SK-N-SH (cell line): ENCODE data around the gene SARDH. TPM values are rescaled to one million over a fixed set of nuclear protein-coding genes. Genes with fewer than 3 reads are reported as not detected.

Experiments used
- CTCF ChIA-PET: fragments of 300-600, 350-600 bp; formaldehyde crosslinking; extraction: SDS; loops from one replicate; lab custom pipeline; 2021; lab: Yijun Ruan, JAX
- POLR2A ChIA-PET: fragments of 350-600 bp; sonication (Branson Sonifier 250); formaldehyde crosslinking; extraction: SDS; loops from one replicate; lab custom pipeline; 2020; ENCODE audit warnings: antibody characterized with exemption, inconsistent platforms; lab: Yijun Ruan, JAX
- DNase-seq: peaks from one replicate; pipeline ENCODE4 v3.0.0; 2012
- H2AFZ ChIP-seq: fragments of 200-600 bp; sonication (generic); 2 replicates; pipeline ENCODE4 v1.8.1; 2016; ENCODE audit warnings: antibody characterized with exemption, mild to moderate bottlenecking, low read depth
- H3F3A ChIP-seq: fragments of 200-600 bp; sonication (generic); replicated peaks from 2 replicates; pipeline ENCODE3; 2016; ENCODE audit warnings: antibody characterized with exemption, mild to moderate bottlenecking; ENCODE audit not compliant: insufficient read depth
- H3K27ac ChIP-seq, 2 experiments: fragments of 200-500 bp in 1 of 2; fragments of 200-600 bp in 1 of 2; sonication (Bioruptor generic) in 1 of 2; sonication (generic), shearing (Covaris generic) in 1 of 2; 2 replicates each; pipeline versions ENCODE4 v1.5.1 to v1.6.1; 2014 to 2016; ENCODE audit warnings: low read depth in 2 of 2, inconsistent platforms in 1 of 2, low read length in 1 of 2, mild to moderate bottlenecking in 1 of 2, mixed read lengths in 1 of 2
- H3K27me3 ChIP-seq: fragments of 200-600 bp; sonication (generic), shearing (Covaris generic); 2 replicates; pipeline ENCODE4 v1.6.1; 2016; ENCODE audit warnings: mixed run types; ENCODE audit not compliant: insufficient read depth
- H3K36me3 ChIP-seq, 2 experiments: fragments of 200-500 bp in 1 of 2; fragments of 200-600 bp in 1 of 2; sonication (Bioruptor generic) in 1 of 2; sonication (generic) in 1 of 2; replicated peaks in 1 of 2; 2 replicates each; pipeline versions ENCODE3 to v1.5.1; 2014 to 2016; ENCODE audit warnings: low read length in 1 of 2, mild to moderate bottlenecking in 1 of 2; ENCODE audit not compliant: insufficient read depth in 2 of 2, control insufficient read depth in 1 of 2
- H3K4me1 ChIP-seq, 2 experiments: fragments of 200-500 bp in 1 of 2; fragments of 200-600 bp in 1 of 2; sonication (Bioruptor generic) in 1 of 2; sonication (generic), shearing (Covaris generic) in 1 of 2; 2 replicates each; pipeline versions ENCODE4 v1.5.1 to v1.6.1; 2014 to 2016; ENCODE audit warnings: low read depth in 1 of 2, low read length in 1 of 2, mixed run types in 1 of 2; ENCODE audit not compliant: insufficient read depth in 2 of 2, control insufficient read depth in 1 of 2
- H3K4me2 ChIP-seq: fragments of 200-600 bp; sonication (generic), shearing (Covaris generic); 2 replicates; pipeline ENCODE4 v1.6.1; 2017; ENCODE audit warnings: mixed run types
- H3K4me3 ChIP-seq, 2 experiments: fragments of 200-500 bp in 1 of 2; fragments of 200-600 bp in 1 of 2; sonication (Bioruptor generic) in 1 of 2; sonication (generic), shearing (Covaris generic) in 1 of 2; 2 replicates each; pipeline versions ENCODE4 v1.5.1 to v1.8.1; 2014 to 2016; ENCODE audit warnings: low read depth in 2 of 2, inconsistent platforms in 1 of 2, low read length in 1 of 2, mild to moderate bottlenecking in 1 of 2, mixed read lengths in 1 of 2, moderate library complexity in 1 of 2
- H3K79me2 ChIP-seq: fragments of 200-600 bp; sonication (generic); 2 replicates; pipeline ENCODE4 v1.8.1; 2017; ENCODE audit warnings: mild to moderate bottlenecking; ENCODE audit not compliant: insufficient read depth
- H3K9ac ChIP-seq: fragments of 200-600 bp; sonication (generic); 2 replicates; pipeline ENCODE4 v1.6.1; 2017; ENCODE audit warnings: mixed run types
- H3K9me2 ChIP-seq: fragments of 200-600 bp; sonication (generic); 2 replicates; pipeline ENCODE4 v1.6.1; 2017; ENCODE audit warnings: mixed run types
- H3K9me3 ChIP-seq: fragments of 200-600 bp; sonication (generic); 2 replicates; pipeline ENCODE4 v1.6.1; 2017; ENCODE audit warnings: mixed run types, mild to moderate bottlenecking, moderate library complexity
- H4K20me1 ChIP-seq: fragments of 200-600 bp; sonication (generic); 2 replicates; pipeline ENCODE4 v1.6.1; 2017; ENCODE audit warnings: mild to moderate bottlenecking, mixed run types; ENCODE audit not compliant: insufficient read depth
- EP300 ChIP-seq, 2 experiments: IDR thresholded peaks; 2 replicates each; pipeline versions ENCODE4 v1.4.0 to v1.6.1; 2012; ENCODE audit warnings: borderline replicate concordance in 1 of 2, low read depth in 1 of 2, low read length in 1 of 2
- FOSL2 ChIP-seq: IDR thresholded peaks from 2 replicates; pipeline ENCODE4 v1.4.0; 2012; ENCODE audit warnings: low read depth, mild to moderate bottlenecking, moderate library complexity, borderline replicate concordance
- FOXM1 ChIP-seq: IDR thresholded peaks from 2 replicates; pipeline ENCODE4 v1.4.0; 2012; ENCODE audit warnings: low read depth, mild to moderate bottlenecking
- MEF2A ChIP-seq: IDR thresholded peaks from 2 replicates; pipeline ENCODE4 v1.4.0; 2012; ENCODE audit warnings: low read depth, borderline replicate concordance
- MXI1 ChIP-seq: IDR thresholded peaks from 2 replicates; pipeline ENCODE4 v1.6.1; 2012; ENCODE audit warnings: mild to moderate bottlenecking, low read depth, low read length, improper control_type of control experiment
- NRF1 ChIP-seq: IDR thresholded peaks from 2 replicates; pipeline ENCODE4 v1.6.1; 2012; ENCODE audit warnings: low read depth, mild to moderate bottlenecking, low read length
- RCOR1 ChIP-seq: fragments of 150-350 bp; IDR thresholded peaks from 2 replicates; pipeline ENCODE4 v1.6.1; 2017; ENCODE audit warnings: antibody characterized with exemption, low read length
- RFX5 ChIP-seq: IDR thresholded peaks from 2 replicates; pipeline ENCODE4 v1.6.1; 2012; ENCODE audit warnings: mild to moderate bottlenecking, improper control_type of control experiment, low read length
- TCF12 ChIP-seq: IDR thresholded peaks from 2 replicates; pipeline ENCODE4 v1.4.0; 2012
- TEAD4 ChIP-seq: IDR thresholded peaks from 2 replicates; pipeline ENCODE4 v1.4.0; 2012; ENCODE audit warnings: mild to moderate bottlenecking, borderline replicate concordance; ENCODE audit not compliant: insufficient read depth
- WGBS: methylation state at CpG from one replicate; pipeline ENCODE4 v1.1.6; 2017; ENCODE audit warnings: low lambda C conversion rate; 5-methylcytosine and 5-hydroxymethylcytosine counted together
- polyA plus RNA-seq, 3 experiments: library from polyadenylated mRNA; depleted of rRNA; stranded (reverse); fragments of >200 nt; gene quantifications; 2 replicates each; pipeline ENCODE4 v1.2.3, GENCODE V29; 2012
- TF ChIP-seq, protein P1 (sequence below): fragments of 200-600 bp; sonication (generic); IDR thresholded peaks from 2 replicates; pipeline ENCODE4 v1.6.1; 2017; ENCODE audit warnings: antibody characterized with exemption, mild to moderate bottlenecking, moderate library complexity
- TF ChIP-seq, protein P2 (sequence below): IDR thresholded peaks from 2 replicates; pipeline ENCODE4 v1.6.1; 2012; ENCODE audit warnings: mild to moderate bottlenecking, low read depth, low read length, moderate library complexity
- TF ChIP-seq, protein P3 (sequence below): IDR thresholded peaks from 2 replicates; pipeline ENCODE4; 2012
- TF ChIP-seq, protein P4 (sequence below): fragments of 150-350 bp; IDR thresholded peaks from 2 replicates; pipeline ENCODE4 v1.6.1; 2016; ENCODE audit warnings: mild to moderate bottlenecking, low read depth, low read length
- TF ChIP-seq, protein P5 (sequence below): IDR thresholded peaks from 2 replicates; pipeline ENCODE4 v1.4.0; 2012; ENCODE audit warnings: low read depth

The SARDH gene
- polyA plus RNA-seq, 1 of the 3 experiments (the other 2 are of a cell fraction) = 5.9 TPM

DNA sequence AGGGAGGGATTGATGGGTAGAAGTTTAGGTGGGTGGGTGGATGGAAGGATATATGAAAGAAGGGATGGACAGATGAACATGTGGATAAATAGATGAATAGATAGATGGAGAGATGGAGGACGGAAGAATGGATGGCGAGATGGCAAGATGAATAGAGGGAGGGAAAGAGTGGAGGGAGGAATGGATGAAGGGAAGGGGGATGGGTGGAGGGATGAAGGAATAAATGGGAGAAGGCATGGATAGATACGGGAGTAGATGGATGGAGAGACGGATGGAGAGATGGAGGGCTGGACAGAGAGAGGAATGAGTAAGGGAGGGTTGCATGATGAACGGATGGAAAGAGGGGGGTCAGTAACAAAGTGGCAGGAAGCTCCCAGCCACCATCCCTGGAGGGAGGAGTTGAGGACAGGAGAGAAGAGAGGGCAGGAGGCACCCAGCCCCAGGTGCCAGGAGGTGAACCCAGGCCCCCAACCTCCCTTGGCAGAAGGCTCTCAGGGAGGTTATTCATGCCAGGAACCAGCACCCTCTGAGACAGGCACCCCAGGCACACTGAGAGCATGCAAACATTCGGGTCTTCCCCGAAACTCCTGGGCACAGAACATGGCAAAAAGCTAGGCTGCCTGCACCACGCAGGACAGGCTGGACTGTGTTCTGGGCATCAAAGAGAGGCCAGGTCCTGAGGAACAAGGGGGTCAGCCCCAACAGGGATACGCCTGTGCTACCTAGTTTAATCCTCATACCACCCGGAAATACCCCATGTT is 9.1 kb downstream of the SARDH start:
- Histone ChIP-seq H3K4me2 (no peak overlapping the region), H3K4me1 (peaks cover 0 to 5% of the 10 kb centered on the region in 2 experiments; a peak in 1 of 4 replicates), H2AFZ (no peak overlapping the region), H3K27ac (no peak overlapping the region), H3K27me3 (no peaks in the 10 kb centered on the region), H3K9me3 (no peaks in the 10 kb centered on the region), H3K4me3 (no peak overlapping the region), H3F3A (peaks cover under 1% of the 10 kb centered on the region), H3K9ac (no peak overlapping the region), H3K9me2 (no peaks in the 10 kb centered on the region), H3K79me2 (no peaks in the 10 kb centered on the region), H3K36me3 (peaks cover 0 to under 1% of the 10 kb centered on the region in 2 experiments), H4K20me1 (no peaks in the 10 kb centered on the region)
- DNase-seq = no peak
- CTCF ChIA-PET = interaction anchor here (1.6 to 8.7 kb wide), 4 partner anchors 9 to 64 kb away, joined by 6 to 83 read pairs (median 30); partner anchors contain the start of gene SARDH
- TF ChIP-seq EP300 (IDR thresholded peaks at IDR 0.05; ENCODE audit: borderline replicate concordance in 1 of 2, low read depth in 1 of 2, low read length in 1 of 2) (no peak), RCOR1 (no peak), FOXM1 (no peak), MEF2A (no peak), TCF12 (no peak), TEAD4 (no peak), NRF1 (no peak), FOSL2 (no peak), RFX5 (no peak), MXI1 (no peak)
- TF ChIP-seq, protein P1, sequence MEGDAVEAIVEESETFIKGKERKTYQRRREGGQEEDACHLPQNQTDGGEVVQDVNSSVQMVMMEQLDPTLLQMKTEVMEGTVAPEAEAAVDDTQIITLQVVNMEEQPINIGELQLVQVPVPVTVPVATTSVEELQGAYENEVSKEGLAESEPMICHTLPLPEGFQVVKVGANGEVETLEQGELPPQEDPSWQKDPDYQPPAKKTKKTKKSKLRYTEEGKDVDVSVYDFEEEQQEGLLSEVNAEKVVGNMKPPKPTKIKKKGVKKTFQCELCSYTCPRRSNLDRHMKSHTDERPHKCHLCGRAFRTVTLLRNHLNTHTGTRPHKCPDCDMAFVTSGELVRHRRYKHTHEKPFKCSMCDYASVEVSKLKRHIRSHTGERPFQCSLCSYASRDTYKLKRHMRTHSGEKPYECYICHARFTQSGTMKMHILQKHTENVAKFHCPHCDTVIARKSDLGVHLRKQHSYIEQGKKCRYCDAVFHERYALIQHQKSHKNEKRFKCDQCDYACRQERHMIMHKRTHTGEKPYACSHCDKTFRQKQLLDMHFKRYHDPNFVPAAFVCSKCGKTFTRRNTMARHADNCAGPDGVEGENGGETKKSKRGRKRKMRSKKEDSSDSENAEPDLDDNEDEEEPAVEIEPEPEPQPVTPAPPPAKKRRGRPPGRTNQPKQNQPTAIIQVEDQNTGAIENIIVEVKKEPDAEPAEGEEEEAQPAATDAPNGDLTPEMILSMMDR = no peak
- TF ChIP-seq, protein P2, sequence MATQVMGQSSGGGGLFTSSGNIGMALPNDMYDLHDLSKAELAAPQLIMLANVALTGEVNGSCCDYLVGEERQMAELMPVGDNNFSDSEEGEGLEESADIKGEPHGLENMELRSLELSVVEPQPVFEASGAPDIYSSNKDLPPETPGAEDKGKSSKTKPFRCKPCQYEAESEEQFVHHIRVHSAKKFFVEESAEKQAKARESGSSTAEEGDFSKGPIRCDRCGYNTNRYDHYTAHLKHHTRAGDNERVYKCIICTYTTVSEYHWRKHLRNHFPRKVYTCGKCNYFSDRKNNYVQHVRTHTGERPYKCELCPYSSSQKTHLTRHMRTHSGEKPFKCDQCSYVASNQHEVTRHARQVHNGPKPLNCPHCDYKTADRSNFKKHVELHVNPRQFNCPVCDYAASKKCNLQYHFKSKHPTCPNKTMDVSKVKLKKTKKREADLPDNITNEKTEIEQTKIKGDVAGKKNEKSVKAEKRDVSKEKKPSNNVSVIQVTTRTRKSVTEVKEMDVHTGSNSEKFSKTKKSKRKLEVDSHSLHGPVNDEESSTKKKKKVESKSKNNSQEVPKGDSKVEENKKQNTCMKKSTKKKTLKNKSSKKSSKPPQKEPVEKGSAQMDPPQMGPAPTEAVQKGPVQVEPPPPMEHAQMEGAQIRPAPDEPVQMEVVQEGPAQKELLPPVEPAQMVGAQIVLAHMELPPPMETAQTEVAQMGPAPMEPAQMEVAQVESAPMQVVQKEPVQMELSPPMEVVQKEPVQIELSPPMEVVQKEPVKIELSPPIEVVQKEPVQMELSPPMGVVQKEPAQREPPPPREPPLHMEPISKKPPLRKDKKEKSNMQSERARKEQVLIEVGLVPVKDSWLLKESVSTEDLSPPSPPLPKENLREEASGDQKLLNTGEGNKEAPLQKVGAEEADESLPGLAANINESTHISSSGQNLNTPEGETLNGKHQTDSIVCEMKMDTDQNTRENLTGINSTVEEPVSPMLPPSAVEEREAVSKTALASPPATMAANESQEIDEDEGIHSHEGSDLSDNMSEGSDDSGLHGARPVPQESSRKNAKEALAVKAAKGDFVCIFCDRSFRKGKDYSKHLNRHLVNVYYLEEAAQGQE = no peak
- TF ChIP-seq, protein P3, sequence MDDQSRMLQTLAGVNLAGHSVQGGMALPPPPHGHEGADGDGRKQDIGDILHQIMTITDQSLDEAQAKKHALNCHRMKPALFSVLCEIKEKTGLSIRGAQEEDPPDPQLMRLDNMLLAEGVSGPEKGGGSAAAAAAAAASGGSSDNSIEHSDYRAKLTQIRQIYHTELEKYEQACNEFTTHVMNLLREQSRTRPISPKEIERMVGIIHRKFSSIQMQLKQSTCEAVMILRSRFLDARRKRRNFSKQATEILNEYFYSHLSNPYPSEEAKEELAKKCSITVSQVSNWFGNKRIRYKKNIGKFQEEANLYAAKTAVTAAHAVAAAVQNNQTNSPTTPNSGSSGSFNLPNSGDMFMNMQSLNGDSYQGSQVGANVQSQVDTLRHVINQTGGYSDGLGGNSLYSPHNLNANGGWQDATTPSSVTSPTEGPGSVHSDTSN = no peak
- TF ChIP-seq, protein P4, sequence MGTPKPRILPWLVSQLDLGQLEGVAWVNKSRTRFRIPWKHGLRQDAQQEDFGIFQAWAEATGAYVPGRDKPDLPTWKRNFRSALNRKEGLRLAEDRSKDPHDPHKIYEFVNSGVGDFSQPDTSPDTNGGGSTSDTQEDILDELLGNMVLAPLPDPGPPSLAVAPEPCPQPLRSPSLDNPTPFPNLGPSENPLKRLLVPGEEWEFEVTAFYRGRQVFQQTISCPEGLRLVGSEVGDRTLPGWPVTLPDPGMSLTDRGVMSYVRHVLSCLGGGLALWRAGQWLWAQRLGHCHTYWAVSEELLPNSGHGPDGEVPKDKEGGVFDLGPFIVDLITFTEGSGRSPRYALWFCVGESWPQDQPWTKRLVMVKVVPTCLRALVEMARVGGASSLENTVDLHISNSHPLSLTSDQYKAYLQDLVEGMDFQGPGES = no peak
- TF ChIP-seq, protein P5, sequence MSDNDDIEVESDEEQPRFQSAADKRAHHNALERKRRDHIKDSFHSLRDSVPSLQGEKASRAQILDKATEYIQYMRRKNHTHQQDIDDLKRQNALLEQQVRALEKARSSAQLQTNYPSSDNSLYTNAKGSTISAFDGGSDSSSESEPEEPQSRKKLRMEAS = no peak
- WGBS = 53% methylated on average over 8 of the region's 10 CpGs
- POLR2A ChIA-PET = no interaction called here
